Erythroblast (primary cell): ENCODE data around the gene ZNF618.

ENCODE experiments used
- GATA1 ChIP-seq: IDR thresholded peaks from 2 replicates; pipeline ENCODE4 v1.6.1; 2011; ENCODE audit warnings: low read depth, mild to moderate bottlenecking, control low read depth, low read length, moderate library complexity
- POLR2A ChIP-seq: IDR thresholded peaks from 2 replicates; pipeline ENCODE4 v1.6.1; 2011; ENCODE audit warnings: mild to moderate bottlenecking, low read length

DNA sequence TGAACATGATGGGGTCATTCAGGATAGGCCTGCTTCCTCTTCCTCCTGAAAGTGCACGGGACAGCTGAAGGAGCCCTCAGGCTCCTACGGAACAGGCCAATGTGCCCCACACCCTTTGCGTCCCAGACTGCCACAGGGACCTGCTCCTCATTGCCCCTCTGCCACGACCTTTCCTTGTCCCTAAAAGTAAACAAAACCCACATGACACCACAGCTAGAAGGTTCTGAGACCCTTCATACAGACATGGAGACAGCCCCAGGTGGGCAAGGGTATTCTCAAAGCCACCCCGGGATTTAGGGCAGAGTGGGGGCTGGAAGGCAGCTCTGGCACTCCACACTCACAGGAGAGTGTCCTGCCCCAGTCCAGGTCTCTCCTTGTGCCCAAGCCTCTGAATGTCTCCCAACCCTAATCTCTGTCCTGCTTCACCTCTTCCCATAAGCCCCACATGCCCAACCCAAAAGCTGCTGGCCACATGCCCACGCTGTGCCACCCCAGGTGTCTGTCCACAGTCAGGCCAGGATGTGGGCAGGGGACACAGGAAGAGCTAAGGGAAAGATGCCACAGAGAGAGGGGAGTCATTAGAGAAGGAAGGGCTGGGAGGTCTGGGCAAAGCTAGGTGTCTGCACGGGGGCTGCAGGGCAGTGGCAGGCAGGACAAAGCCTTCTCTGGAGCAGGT, 201.2 kb downstream of the ZNF618 start:
- TF ChIP-seq POLR2A, result no peak
- TF ChIP-seq GATA1, result no peak
